CD4-positive, alpha-beta T cell (primary cell): Measurements from ENCODE around the gene SH3BP2. TPM values are rescaled to one million over a fixed set of nuclear protein-coding genes. Genes with fewer than 3 reads are reported as not detected.
"Not testable (repeated sequence)": the region's sequence is repeated elsewhere in the genome, so short reads cannot be mapped to it uniquely, and the experiment has no call there.

ENCODE experiments used
- ATAC-seq: fragments of 200-7000 bp; cut with Tn5 transposase; one replicate; pipeline ENCODE4 v1.10.0; 2022; ENCODE audit warnings: mild to moderate bottlenecking; ENCODE audit not compliant: poor library complexity
- CTCF ChIA-PET: fragments of 350-600 bp; sonication (Branson Sonifier 250); formaldehyde crosslinking; loops from one replicate; lab custom pipeline; 2021; ENCODE audit warnings: antibody characterized with exemption, inconsistent platforms; lab: Charles Lee
- POLR2A ChIA-PET: fragments of 350-600 bp; sonication (Branson Sonifier 250); formaldehyde crosslinking; loops from one replicate; lab custom pipeline; 2021; ENCODE audit warnings: antibody characterized with exemption, inconsistent platforms; lab: Charles Lee
- DNase-seq, 14 experiments: peaks; one replicate each; pipeline ENCODE4 v3.0.0-alpha.2; 2013 to 2020; ENCODE audit warnings: mixed read lengths in 2 of 14
- H3K27ac ChIP-seq, 2 donors: one replicate each; pipeline versions ENCODE4 v1.5.1 to v1.7.0; 2013; ENCODE audit warnings: low read length in 2 of 2, low read depth in 1 of 2, mild to moderate bottlenecking in 1 of 2
- H3K27me3 ChIP-seq, 2 experiments: 1 replicate in 1 of 2; 2 replicates in 1 of 2; pipeline versions ENCODE4 v1.6.1 to v1.7.0; 2013; ENCODE audit warnings: low read length in 2 of 2, control low read depth in 1 of 2, mild to moderate bottlenecking in 1 of 2, moderate library complexity in 1 of 2; ENCODE audit not compliant: insufficient read depth in 2 of 2, control insufficient read depth in 1 of 2
- H3K36me3 ChIP-seq: one replicate; pipeline ENCODE4 v1.6.1; 2013; ENCODE audit warnings: low read length, control low read depth; ENCODE audit not compliant: insufficient read depth
- H3K4me1 ChIP-seq: one replicate; pipeline ENCODE4 v1.6.1; 2013; ENCODE audit warnings: low read length, control low read depth; ENCODE audit not compliant: insufficient read depth
- H3K4me3 ChIP-seq: one replicate; pipeline ENCODE4 v1.5.1; 2013; ENCODE audit warnings: mild to moderate bottlenecking, low read length, moderate library complexity
- H3K9me3 ChIP-seq, 2 experiments: 1 replicate in 1 of 2; 2 replicates in 1 of 2; pipeline versions ENCODE4 v1.6.1 to v1.7.0; 2013; ENCODE audit warnings: low read length in 2 of 2, mild to moderate bottlenecking in 2 of 2, control low read depth in 1 of 2, moderate library complexity in 1 of 2; ENCODE audit not compliant: control insufficient read depth in 1 of 2, insufficient read depth in 1 of 2
- H3K27ac Mint-ChIP-seq: one replicate; pipeline ENCODE4 v1.8.0; 2020; ENCODE audit warnings: mixed read lengths
- H3K27me3 Mint-ChIP-seq: one replicate; pipeline ENCODE4 v1.8.0; 2021; ENCODE audit warnings: mixed read lengths
- H3K36me3 Mint-ChIP-seq: one replicate; pipeline ENCODE4 v1.8.0; 2021; ENCODE audit warnings: low read depth, mixed read lengths
- H3K4me1 Mint-ChIP-seq: one replicate; pipeline ENCODE4 v1.8.0; 2021; ENCODE audit warnings: low read depth, mixed read lengths
- H3K4me3 Mint-ChIP-seq: one replicate; pipeline ENCODE4 v1.8.0; 2020; ENCODE audit warnings: mild to moderate bottlenecking, mixed read lengths
- H3K9me3 Mint-ChIP-seq: one replicate; pipeline ENCODE4 v1.8.0; 2020; ENCODE audit warnings: mixed read lengths
- intact Hi-C, 2 experiments: fragments of 100-400 bp; cut with DNase I in 1 of 2; cut with micrococcal nuclease in 1 of 2; formaldehyde crosslinking; loops; one replicate each; pipeline versions ENCODE4 v1.15.1 to v1.9.0; 2023 to 2025; cut with DNase I, micrococcal nuclease
- total RNA-seq, 174 experiments: library from RNA in 2 of 174; stranded (reverse) in 2 of 174; gene quantifications; one replicate each; pipeline ENCODE4 v1.2.3 and lab custom pipeline; 2021 to 2026
- TF ChIP-seq, protein P1 (sequence below): fragments of 200-600 bp; IDR thresholded peaks from one replicate; pipeline ENCODE4 v1.8.0; 2022; ENCODE audit warnings: antibody characterized with exemption, mild to moderate bottlenecking

The SH3BP2 gene
- total RNA-seq, 2 experiments from 2014 or later, result 30.1 to 30.5 TPM

DNA sequence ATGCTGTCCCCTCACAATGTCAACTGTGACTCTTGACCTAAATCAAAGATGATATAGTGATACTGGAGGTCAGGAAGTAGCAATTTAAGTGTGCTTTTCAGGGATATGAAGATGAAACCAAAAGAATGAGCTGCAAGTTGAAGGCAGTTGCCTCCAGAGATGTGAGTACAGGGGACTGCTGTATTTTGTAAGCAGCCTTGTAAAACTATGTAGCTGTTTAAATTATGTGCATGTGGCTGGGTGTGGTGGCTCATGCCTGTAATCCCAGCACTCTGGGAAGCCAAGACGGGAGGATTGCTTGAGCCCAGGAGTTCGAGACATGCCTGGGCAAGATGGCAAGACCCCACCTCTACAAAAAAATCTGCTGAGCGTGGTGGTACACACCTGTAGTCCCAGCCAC is 21.6 kb upstream of the SH3BP2 start:
- Histone ChIP-seq H3K4me3 (no peak overlapping the region), H3K27ac (no peak overlapping the region), H3K9me3 (no peaks in the 10 kb centered on the region), H3K4me1 (peaks cover 7% of the 10 kb centered on the region), H3K27me3 (no peaks in the 10 kb centered on the region), H3K36me3 (no peaks in the 10 kb centered on the region)
- ATAC-seq, result no peak
- DNase-seq, result no peak
- H3K27ac Mint-ChIP-seq, result no peak overlapping the region
- H3K9me3 Mint-ChIP-seq, result no peaks in the 10 kb centered on the region
- POLR2A ChIA-PET, result interaction anchor here (1.0 kb wide), 1 partner anchor 27 kb away, joined by 3 read pairs; no protein-coding TSS in a partner anchor
- H3K36me3 Mint-ChIP-seq, result no peaks in the 10 kb centered on the region
- intact Hi-C loops, result loop anchor here in 1 of 2 experiments (5.0 kb wide), 1 partner anchor 36 kb away; no protein-coding TSS in a partner anchor
- no peak overlapping the region for H3K4me3 Mint-ChIP-seq
- peaks cover 10% of the 10 kb centered on the region for H3K4me1 Mint-ChIP-seq
- CTCF ChIA-PET, result no interaction called here
- no peaks in the 10 kb centered on the region for H3K27me3 Mint-ChIP-seq
- TF ChIP-seq, protein P1, sequence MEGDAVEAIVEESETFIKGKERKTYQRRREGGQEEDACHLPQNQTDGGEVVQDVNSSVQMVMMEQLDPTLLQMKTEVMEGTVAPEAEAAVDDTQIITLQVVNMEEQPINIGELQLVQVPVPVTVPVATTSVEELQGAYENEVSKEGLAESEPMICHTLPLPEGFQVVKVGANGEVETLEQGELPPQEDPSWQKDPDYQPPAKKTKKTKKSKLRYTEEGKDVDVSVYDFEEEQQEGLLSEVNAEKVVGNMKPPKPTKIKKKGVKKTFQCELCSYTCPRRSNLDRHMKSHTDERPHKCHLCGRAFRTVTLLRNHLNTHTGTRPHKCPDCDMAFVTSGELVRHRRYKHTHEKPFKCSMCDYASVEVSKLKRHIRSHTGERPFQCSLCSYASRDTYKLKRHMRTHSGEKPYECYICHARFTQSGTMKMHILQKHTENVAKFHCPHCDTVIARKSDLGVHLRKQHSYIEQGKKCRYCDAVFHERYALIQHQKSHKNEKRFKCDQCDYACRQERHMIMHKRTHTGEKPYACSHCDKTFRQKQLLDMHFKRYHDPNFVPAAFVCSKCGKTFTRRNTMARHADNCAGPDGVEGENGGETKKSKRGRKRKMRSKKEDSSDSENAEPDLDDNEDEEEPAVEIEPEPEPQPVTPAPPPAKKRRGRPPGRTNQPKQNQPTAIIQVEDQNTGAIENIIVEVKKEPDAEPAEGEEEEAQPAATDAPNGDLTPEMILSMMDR, result no peak

DNA sequence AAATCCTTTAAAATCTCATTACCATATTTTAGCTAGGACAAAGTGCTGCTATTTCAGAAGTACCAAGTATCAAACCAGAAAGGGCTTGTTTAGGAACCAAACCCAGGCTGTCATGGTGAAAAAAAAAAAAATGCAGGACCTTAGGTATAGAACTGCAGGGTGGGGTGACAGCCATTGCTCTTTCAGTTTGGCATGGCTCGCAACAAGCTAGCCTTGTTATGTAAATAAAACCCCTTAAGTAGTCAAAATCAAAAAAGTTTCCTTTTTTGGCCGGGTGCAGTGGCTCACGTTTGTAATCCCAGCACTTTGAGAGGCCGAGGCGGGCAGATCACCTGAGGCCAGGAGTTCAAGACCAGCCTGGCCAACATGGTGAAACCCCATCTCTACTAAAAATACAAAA is 12.2 kb upstream of the SH3BP2 start:
- H3K4me3 ChIP-seq, intact Hi-C loops, H3K4me3 Mint-ChIP-seq, CTCF ChIA-PET, H3K9me3 Mint-ChIP-seq, H3K4me1 ChIP-seq, DNase-seq, H3K36me3 Mint-ChIP-seq, H3K27ac ChIP-seq, H3K27me3 Mint-ChIP-seq, ATAC-seq, H3K27me3 ChIP-seq, H3K36me3 ChIP-seq, H3K27ac Mint-ChIP-seq, H3K9me3 ChIP-seq: not testable (repeated sequence)
- peaks cover 11% of the 10 kb centered on the region for H3K4me1 Mint-ChIP-seq
- POLR2A ChIA-PET, result interaction anchor here (1.5 kb wide), 1 partner anchor 31 kb away, joined by 4 read pairs; no protein-coding TSS in a partner anchor

DNA sequence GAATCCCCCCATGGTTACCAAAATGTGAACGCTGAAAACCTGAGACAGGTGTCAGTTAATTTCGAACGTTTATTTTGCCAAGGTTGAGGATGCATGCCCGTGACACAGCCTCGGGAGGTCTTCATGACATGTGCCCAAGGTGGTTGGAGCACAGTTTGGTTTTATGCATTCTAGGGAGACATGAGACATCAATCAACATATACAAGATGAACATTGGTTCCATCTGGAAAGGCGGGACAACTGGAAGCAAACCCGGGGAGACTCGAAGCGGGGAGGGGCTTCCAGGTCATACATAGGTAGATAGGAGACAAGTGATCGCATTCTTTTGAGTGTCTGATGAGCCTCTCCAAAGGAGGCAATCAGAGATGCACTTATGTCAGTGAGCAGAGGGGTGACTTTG is 11.0 kb upstream of the SH3BP2 start:
- Histone ChIP-seq H3K9me3 (no peaks in the 10 kb centered on the region), H3K27ac (no peak overlapping the region), H3K4me1 (peaks cover 17% of the 10 kb centered on the region), H3K36me3 (no peaks in the 10 kb centered on the region), H3K4me3 (no peak overlapping the region), H3K27me3 (no peaks in the 10 kb centered on the region)
- Mint-ChIP-seq H3K4me3 (no peak overlapping the region), H3K36me3 (no peaks in the 10 kb centered on the region), H3K27ac (no peak overlapping the region), H3K9me3 (peaks cover 6% of the 10 kb centered on the region), H3K27me3 (no peaks in the 10 kb centered on the region), H3K4me1 (peaks cover 24% of the 10 kb centered on the region)
- ChIA-PET POLR2A (interaction anchor here (1.5 kb wide), 1 partner anchor 30 kb away, joined by 4 read pairs; no protein-coding TSS in a partner anchor), CTCF (interaction anchor here (1.3 to 2.0 kb wide), 2 partner anchors 18 to 89 kb away, joined by 3 to 4 read pairs; no protein-coding TSS in a partner anchor)
- intact Hi-C loops, result no loop called here
- ATAC-seq, result no peak
- TF ChIP-seq, protein P1, result no peak
- DNase-seq, result no peak

DNA sequence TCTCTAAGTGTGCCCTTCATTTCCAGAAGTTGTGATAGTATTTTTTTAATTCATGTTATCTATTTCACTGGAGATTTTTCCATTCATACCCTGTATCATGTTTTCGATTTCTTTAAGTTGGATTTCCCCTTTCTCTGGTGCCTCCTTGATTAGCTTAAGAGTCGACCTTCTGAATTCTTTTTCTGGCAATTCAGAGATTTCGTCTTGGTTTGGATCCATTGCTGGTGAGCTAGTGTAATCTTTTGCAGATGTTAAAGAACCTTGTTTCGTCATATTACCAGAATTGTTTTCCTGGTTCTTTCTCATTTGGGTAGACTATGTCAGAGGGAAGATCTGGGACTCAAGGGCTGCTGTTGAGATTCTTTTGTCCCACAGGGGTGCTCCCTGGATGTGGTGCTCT is 9.1 kb upstream of the SH3BP2 start:
- Histone ChIP-seq H3K4me3 (no peak overlapping the region), H3K9me3 (no peaks in the 10 kb centered on the region), H3K4me1 (peaks cover 35% of the 10 kb centered on the region), H3K36me3 (no peaks in the 10 kb centered on the region), H3K27me3 (no peaks in the 10 kb centered on the region), H3K27ac (no peak overlapping the region)
- no peak for DNase-seq
- peaks cover 6% of the 10 kb centered on the region for H3K9me3 Mint-ChIP-seq
- H3K27ac Mint-ChIP-seq, result peak overlapping the region; percentile 11
- ChIA-PET POLR2A (interaction anchor here (1.0 to 1.2 kb wide), 2 partner anchors 28 kb away, joined by 3 read pairs; partner anchors contain the start of gene TNIP2), CTCF (interaction anchor here (1.6 kb wide), 1 partner anchor 29 kb away, joined by 3 read pairs; no protein-coding TSS in a partner anchor)
- no peaks in the 10 kb centered on the region for H3K27me3 Mint-ChIP-seq
- ATAC-seq, result no peak
- H3K4me3 Mint-ChIP-seq, result no peak overlapping the region
- intact Hi-C loops, result no loop called here
- TF ChIP-seq, protein P1, result no peak
- peaks cover 39% of the 10 kb centered on the region for H3K4me1 Mint-ChIP-seq
- H3K36me3 Mint-ChIP-seq, result no peaks in the 10 kb centered on the region
